ENCODE data around the gene PADI1. TPM values are rescaled to one million over a fixed set of nuclear protein-coding genes. Genes with fewer than 3 reads are reported as not detected.
A peak's percentile ranks its signal among the peaks of the same experiment; 100 is the strongest.

PADI1 gene
- polyA plus RNA-seq, 2 of the 4 experiments (the other 2 are of a cell fraction), result 1.4 to 2.0 TPM

GRCh38 chr1:17263936-17264335 lies 59.0 kb downstream of the PADI1 start:
- Histone ChIP-seq H3K27ac (no peak overlapping the region), H3K9me3 (no peaks in the 10 kb centered on the region), H3K4me3 (no peak overlapping the region), H3K4me1 (peaks cover 15% of the 10 kb centered on the region), H3K4me2 (no peak overlapping the region)
- POLR2A ChIA-PET, result no interaction called here
- TF ChIP-seq FOSB (CRISPR knock-in tag; IDR thresholded peaks at IDR 0.05), result no peak
- no peak for TF ChIP-seq HOXB5 (CRISPR knock-in tag; IDR thresholded peaks at IDR 0.05)
- TF ChIP-seq POLR2AphosphoS2 (conservative IDR thresholded peaks at IDR 0.05; ENCODE audit: low read length), result no peak
- TF ChIP-seq BHLHE40 (IDR thresholded peaks at IDR 0.05; ENCODE audit: low read depth, low read length), result no peak
- TF ChIP-seq CBX2 (IDR thresholded peaks at IDR 0.05; ENCODE audit: borderline replicate concordance, low read depth), result no peak
- TF ChIP-seq ESRRA (IDR thresholded peaks at IDR 0.05; ENCODE audit: borderline replicate concordance, low read length), result no peak
- no peak for TF ChIP-seq PBX3 (IDR thresholded peaks at IDR 0.05)
- no peak for TF ChIP-seq MYC (IDR thresholded peaks at IDR 0.05; ENCODE audit: borderline replicate concordance, low read length)
- no peak for TF ChIP-seq EHF (CRISPR knock-in tag; IDR thresholded peaks at IDR 0.05)
- TF ChIP-seq NPAS2 (CRISPR knock-in tag; IDR thresholded peaks at IDR 0.05; ENCODE audit: borderline replicate concordance), result no peak
- TF ChIP-seq RFX5 (IDR thresholded peaks at IDR 0.05), result no peak
- TF ChIP-seq RAD21 (conservative IDR thresholded peaks at IDR 0.05 in 1 of 2, IDR thresholded peaks at IDR 0.05 in 1 of 2), result no peak
- TF ChIP-seq E2F6 (IDR thresholded peaks at IDR 0.05; ENCODE audit: borderline replicate concordance, low read depth), result no peak
- TF ChIP-seq TP53 (CRISPR knock-in tag; IDR thresholded peaks at IDR 0.05), result no peak
- TF ChIP-seq TFCP2L1 (CRISPR knock-in tag; IDR thresholded peaks at IDR 0.05), result no peak
- ATAC-seq (no peak), FAIRE-seq (no peak), DNase-seq (ENCODE audit: low read depth in 1 of 2, low spot score in 1 of 2) (no peak)
- CTCF ChIA-PET, result interaction anchor here (0.8 to 5.0 kb wide), 5 partner anchors 10 to 138 kb away, joined by 3 to 29 read pairs (median 9); no protein-coding TSS in a partner anchor

- DNase-seq (ENCODE audit: low read depth in 1 of 2, low spot score in 1 of 2) (no peak), ATAC-seq (no peak), FAIRE-seq (no peak)
- peaks cover 9% of the 10 kb centered on the region; the same call in 2 of the 3 replicates for H3K4me1 ChIP-seq
- TF ChIP-seq EP300 (IDR thresholded peaks at IDR 0.05), result no peak
- no peak for TF ChIP-seq RFX5 (IDR thresholded peaks at IDR 0.05)
- TF ChIP-seq SMC3 (IDR thresholded peaks at IDR 0.05), result no peak
- no peak for TF ChIP-seq MAFK (IDR thresholded peaks at IDR 0.05; ENCODE audit: partially characterized antibody)
- TF ChIP-seq KDM5A (IDR thresholded peaks at IDR 0.05), result no peak
- TF ChIP-seq RARB (CRISPR knock-in tag; IDR thresholded peaks at IDR 0.05), result no peak
- no peak for TF ChIP-seq NPAS2 (CRISPR knock-in tag; IDR thresholded peaks at IDR 0.05; ENCODE audit: borderline replicate concordance)
- no peak for TF ChIP-seq CBX8 (IDR thresholded peaks at IDR 0.05)
- ChIA-PET POLR2A (no interaction called here), CTCF (interaction anchor here (0.7 to 5.0 kb wide), 5 partner anchors 9 to 139 kb away, joined by 3 to 29 read pairs (median 5); no protein-coding TSS in a partner anchor)
- H3K27ac ChIP-seq, result peak overlapping the region in 1 of 2 experiments; percentile 73; a peak in 2 of 6 replicates
- no peak overlapping the region for H3K4me2 ChIP-seq
- 98% methylated on average over 5 of the region's 5 CpGs for WGBS (ENCODE audit: missing lambda C conversion rate)
- H3K4me3 ChIP-seq, result no peak overlapping the region
- no peaks in the 10 kb centered on the region for H3K9me3 ChIP-seq
Measured at GRCh38 chr1:17264470-17264869, 59.5 kb downstream of the PADI1 start.

GRCh38 chr1:17265162-17265561 lies 60.2 kb downstream of the PADI1 start:
- DNase-seq (ENCODE audit: low read depth in 1 of 2, low spot score in 1 of 2) (peak in 1 of 2 experiments; percentile 26), ATAC-seq (peak; percentile 59 to 78; a peak in 5 of 6 replicates), FAIRE-seq (no peak)
- TF ChIP-seq TP53 (CRISPR knock-in tag; IDR thresholded peaks at IDR 0.05), result no peak
- no peak for TF ChIP-seq FOSL2 (IDR thresholded peaks at IDR 0.05)
- no peak for TF ChIP-seq FOSL2 (CRISPR knock-in tag; IDR thresholded peaks at IDR 0.05)
- TF ChIP-seq NFE2L2 (conservative IDR thresholded peaks at IDR 0.05; ENCODE audit: low read length), result no peak
- TF ChIP-seq CEBPB (IDR thresholded peaks at IDR 0.05), result no peak
- TF ChIP-seq KDM5A (IDR thresholded peaks at IDR 0.05), result no peak
- WGBS (ENCODE audit: missing lambda C conversion rate), result 33% methylated on average over 2 of the region's 2 CpGs
- CTCF ChIA-PET, result interaction anchor here (0.7 to 5.0 kb wide), 5 partner anchors 9 to 72 kb away, joined by 3 to 29 read pairs (median 5); no protein-coding TSS in a partner anchor
- H3K4me1 ChIP-seq, result peaks cover 4% of the 10 kb centered on the region; the same call in 1 of the 3 replicates
- no peak overlapping the region for H3K4me2 ChIP-seq
- H3K9me3 ChIP-seq, result no peaks in the 10 kb centered on the region
- H3K27ac ChIP-seq, result peak overlapping the region in 1 of 2 experiments; percentile 73; a peak in 3 of 6 replicates
- POLR2A ChIA-PET, result no interaction called here
- no peak overlapping the region for H3K4me3 ChIP-seq
